CD14-positive monocyte (primary cell): ENCODE data around the gene KLHL8. TPM values are rescaled to one million over a fixed set of nuclear protein-coding genes. Genes with fewer than 3 reads are reported as not detected.

ENCODE experiments used
- DNase-seq, 3 donors: peaks; one replicate each; pipeline ENCODE4 v3.0.0-alpha.2; 2011 to 2022
- H2AFZ ChIP-seq: 2 replicates; pipeline ENCODE4 v1.6.0; 2012; ENCODE audit warnings: mild to moderate bottlenecking, low read depth, low read length, inconsistent platforms; ENCODE audit not compliant: insufficient read depth, poor library complexity, severe bottlenecking
- H3K27ac ChIP-seq, 2 donors: 1 replicate in 1 of 2; 2 replicates in 1 of 2; pipeline ENCODE4 v1.5.1; 2012 to 2013; ENCODE audit warnings: low read length in 2 of 2, control low read depth in 1 of 2, inconsistent platforms in 1 of 2, low read depth in 1 of 2, mild to moderate bottlenecking in 1 of 2
- H3K27me3 ChIP-seq, 2 donors: one replicate each; pipeline versions ENCODE4 v1.6.0 to v1.6.1; 2011 to 2013; ENCODE audit warnings: low read length in 2 of 2; ENCODE audit not compliant: control insufficient read depth in 2 of 2, insufficient read depth in 2 of 2
- H3K36me3 ChIP-seq, 2 donors: replicated peaks in 1 of 2; 1 replicate in 1 of 2; 2 replicates in 1 of 2; pipeline versions ENCODE4 v1.5.1 to v1.6.1; 2012 to 2013; ENCODE audit warnings: low read length in 2 of 2, control low read depth in 1 of 2, inconsistent platforms in 1 of 2, mild to moderate bottlenecking in 1 of 2; ENCODE audit not compliant: insufficient read depth in 2 of 2, control insufficient read depth in 1 of 2
- H3K4me1 ChIP-seq, 2 donors: 1 replicate in 1 of 2; 2 replicates in 1 of 2; pipeline versions ENCODE4 v1.5.1 to v1.6.1; 2012 to 2013; ENCODE audit warnings: low read length in 2 of 2, control low read depth in 1 of 2, inconsistent platforms in 1 of 2, mild to moderate bottlenecking in 1 of 2, moderate library complexity in 1 of 2; ENCODE audit not compliant: insufficient read depth in 2 of 2, control insufficient read depth in 1 of 2
- H3K4me2 ChIP-seq: replicated peaks from 2 replicates; pipeline ENCODE3; 2012; ENCODE audit warnings: low read length, moderate library complexity, mild to moderate bottlenecking; ENCODE audit not compliant: poor library complexity, severe bottlenecking; ENCODE audit errors: extremely low read depth
- H3K4me3 ChIP-seq, 3 experiments: fragments of 200-600 bp in 1 of 3; sonication (generic) in 1 of 3; replicated peaks in 1 of 3; 1 replicate in 2 of 3; 2 replicates in 1 of 3; pipeline ENCODE4 v1.5.1; 2011 to 2013; ENCODE audit warnings: low read length in 3 of 3, mild to moderate bottlenecking in 3 of 3, control low read depth in 2 of 3, low read depth in 2 of 3, inconsistent platforms in 1 of 3, moderate library complexity in 1 of 3
- H3K79me2 ChIP-seq: 2 replicates; pipeline ENCODE4 v1.6.0; 2012; ENCODE audit warnings: mild to moderate bottlenecking, control low read depth, inconsistent platforms, low read length, moderate library complexity; ENCODE audit not compliant: insufficient read depth
- H3K9ac ChIP-seq: 2 replicates; pipeline ENCODE4 v1.6.0; 2017; ENCODE audit warnings: low read length, mild to moderate bottlenecking; ENCODE audit not compliant: insufficient read depth, poor library complexity, severe bottlenecking
- H3K9me3 ChIP-seq, 2 donors: replicated peaks in 1 of 2; 1 replicate in 1 of 2; 2 replicates in 1 of 2; pipeline versions ENCODE4 v1.5.1 to v1.6.1; 2012 to 2013; ENCODE audit warnings: low read length in 2 of 2, control low read depth in 1 of 2; ENCODE audit not compliant: control insufficient read depth in 1 of 2, insufficient read depth in 1 of 2
- H4K20me1 ChIP-seq: 2 replicates; pipeline ENCODE4 v1.6.0; 2012; ENCODE audit warnings: mild to moderate bottlenecking, low read length, control low read depth, moderate library complexity; ENCODE audit not compliant: insufficient read depth
- H3K27ac Mint-ChIP-seq, 7 donors: one replicate each; pipeline ENCODE4 v1.8.0; 2020; ENCODE audit warnings: mild to moderate bottlenecking in 7 of 7, mixed read lengths in 7 of 7, moderate library complexity in 6 of 7, inconsistent platforms in 2 of 7
- H3K27me3 Mint-ChIP-seq, 3 donors: one replicate each; pipeline ENCODE4 v1.8.0; 2021 to 2022; ENCODE audit warnings: low read depth in 3 of 3, mild to moderate bottlenecking in 3 of 3, mixed read lengths in 3 of 3, moderate library complexity in 3 of 3, inconsistent platforms in 1 of 3
- H3K36me3 Mint-ChIP-seq, 2 donors: one replicate each; pipeline ENCODE4 v1.8.0; 2020; ENCODE audit warnings: mixed read lengths in 2 of 2, inconsistent platforms in 1 of 2, mild to moderate bottlenecking in 1 of 2
- H3K4me1 Mint-ChIP-seq: one replicate; pipeline ENCODE4 v1.8.0; 2020; ENCODE audit warnings: mild to moderate bottlenecking, mixed read lengths
- H3K4me3 Mint-ChIP-seq, 2 donors: one replicate each; pipeline ENCODE4 v1.8.0; 2020; ENCODE audit warnings: mild to moderate bottlenecking in 2 of 2, mixed read lengths in 2 of 2, moderate library complexity in 1 of 2
- H3K9me3 Mint-ChIP-seq, 7 donors: one replicate each; pipeline ENCODE4 v1.8.0; 2020 to 2022; ENCODE audit warnings: mixed read lengths in 7 of 7, mild to moderate bottlenecking in 6 of 7, moderate library complexity in 6 of 7, inconsistent platforms in 2 of 7
- CTCF ChIP-seq: fragments of 200-600 bp; IDR thresholded peaks from one replicate; pipeline ENCODE4 v1.8.0; 2022; ENCODE audit warnings: antibody characterized with exemption, mild to moderate bottlenecking
- WGBS: methylation state at CpG from one replicate; pipeline ENCODE4 v1.1.5; 2013; ENCODE audit warnings: missing lambda C conversion rate; ENCODE audit not compliant: insufficient coverage; 5-methylcytosine and 5-hydroxymethylcytosine counted together
- intact Hi-C, 2 donors: fragments of 100-400 bp; cut with micrococcal nuclease; formaldehyde crosslinking; loops; one replicate each; pipeline versions ENCODE4 v1.15.0 to v1.15.1; 2023
- polyA plus RNA-seq, 3 donors: library from polyadenylated mRNA; depleted of rRNA in 1 of 3; unstranded in 2 of 3; stranded (reverse) in 1 of 3; fragments of 300-500 nt in 2 of 3; fragments of >200 nt in 1 of 3; fragmentation: Illumina TruSeq in 2 of 3; gene quantifications; 1 replicate in 2 of 3; 2 replicates in 1 of 3; pipeline ENCODE4 v1.2.3, GENCODE V29; 2012 to 2021

KLHL8 gene
- polyA plus RNA-seq, 3 donors = 7.5 to 28.6 (median 23.7) TPM

GRCh38 chr4:87126056-87126455, 94.4 kb downstream of the KLHL8 start:
- Histone ChIP-seq H3K4me3 (no peak overlapping the region), H2AFZ (no peak overlapping the region), H3K79me2 (peaks cover 14% of the 10 kb centered on the region), H3K27ac (no peak overlapping the region), H3K4me2 (no peak overlapping the region), H3K4me1 (no peaks in the 10 kb centered on the region), H3K9ac (no peak overlapping the region), H3K9me3 (no peaks in the 10 kb centered on the region), H4K20me1 (peaks cover 28% of the 10 kb centered on the region), H3K27me3 (no peaks in the 10 kb centered on the region), H3K36me3 (peaks cover 58 to 80% of the 10 kb centered on the region in 2 donors)
- DNase-seq = no peak
- WGBS = 100% methylated on average over 3 of the region's 9 CpGs
- intact Hi-C loops = no loop called here
- Mint-ChIP-seq H3K9me3 (no peaks in the 10 kb centered on the region), H3K4me1 (peaks cover 19% of the 10 kb centered on the region), H3K27ac (peak overlapping the region in 2 of 7 donors; percentile 32 to 50), H3K27me3 (no peaks in the 10 kb centered on the region), H3K36me3 (peaks cover 61 to 67% of the 10 kb centered on the region in 2 donors), H3K4me3 (no peak overlapping the region)
- TF ChIP-seq CTCF = no peak

DNA sequence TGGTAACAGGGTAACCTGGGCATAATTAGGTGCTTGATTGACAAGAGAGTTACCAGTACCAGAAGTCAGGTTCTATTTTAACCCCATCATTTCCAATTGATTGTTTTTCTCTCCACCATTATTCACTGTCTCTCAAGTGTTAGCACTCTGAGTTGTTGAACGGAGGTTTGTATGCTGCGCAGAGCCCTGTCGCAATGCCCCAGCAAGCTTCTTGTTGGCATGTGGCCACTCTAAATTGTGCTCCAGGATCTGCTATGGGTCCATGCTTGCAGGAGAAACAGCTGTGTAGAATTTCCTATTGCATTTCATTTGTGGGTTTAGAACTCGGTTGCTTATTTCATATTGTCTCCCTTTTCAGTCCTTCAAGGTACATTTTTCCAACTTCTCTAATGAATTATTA, 98.2 kb downstream of the KLHL8 start:
- TF ChIP-seq CTCF = no peak
- Histone ChIP-seq H3K4me2 (no peak overlapping the region), H3K27me3 (no peaks in the 10 kb centered on the region), H3K79me2 (peaks cover 24% of the 10 kb centered on the region), H3K9ac (no peak overlapping the region), H2AFZ (no peak overlapping the region), H3K4me1 (no peaks in the 10 kb centered on the region), H4K20me1 (peaks cover 60% of the 10 kb centered on the region), H3K27ac (peak overlapping the region in 1 of 2 donors; percentile 22), H3K4me3 (no peak overlapping the region), H3K36me3 (peaks cover 41 to 81% of the 10 kb centered on the region in 2 donors), H3K9me3 (no peaks in the 10 kb centered on the region)
- DNase-seq = no peak
- Mint-ChIP-seq H3K27me3 (no peaks in the 10 kb centered on the region), H3K4me1 (peaks cover 26% of the 10 kb centered on the region), H3K4me3 (no peak overlapping the region), H3K27ac (peak overlapping the region in 1 of 7 donors; percentile 3), H3K9me3 (no peaks in the 10 kb centered on the region), H3K36me3 (peaks cover 59 to 69% of the 10 kb centered on the region in 2 donors)
- 33% methylated on average over 1 of the region's 4 CpGs for WGBS
- intact Hi-C loops = no loop called here
